ENCODE results near the gene MMP27.

Gene MMP27

GRCh38 chr11:102722821-102723220 lies 17.3 kb upstream of the MMP27 start:
- no peak for TF ChIP-seq CTCF (IDR thresholded peaks at IDR 0.05)
- DNase-seq = no peak
- intact Hi-C loops (cut with DNase I; ENCODE audit: low total_unique reads) = no loop called here

GRCh38 chr11:102719620-102720277 lies 14.2 kb upstream of the MMP27 start:
- no peaks in the 10 kb centered on the region for H3K36me3 ChIP-seq
- H3K27me3 ChIP-seq = no peaks in the 10 kb centered on the region
- no peak overlapping the region for H3K27ac ChIP-seq
- DNase-seq = no peak
- H3K4me3 ChIP-seq = no peak overlapping the region
- H3K4me1 ChIP-seq = no peaks in the 10 kb centered on the region
- no peak for TF ChIP-seq CTCF (IDR thresholded peaks at IDR 0.05)
- intact Hi-C loops (cut with DNase I; ENCODE audit: low total_unique reads) = no loop called here
- H3K9me3 ChIP-seq = no peaks in the 10 kb centered on the region

More at GRCh38 chr11:102722821-102723220, 17.3 kb upstream of the MMP27 start:
- Histone ChIP-seq H3K4me1 (no peaks in the 10 kb centered on the region), H3K27ac (no peak overlapping the region), H3K4me3 (no peak overlapping the region), H3K36me3 (no peaks in the 10 kb centered on the region), H3K27me3 (no peaks in the 10 kb centered on the region), H3K9me3 (no peaks in the 10 kb centered on the region)

- no peaks in the 10 kb centered on the region for H3K9me3 ChIP-seq
- H3K27me3 ChIP-seq = no peaks in the 10 kb centered on the region
- no peaks in the 10 kb centered on the region for H3K4me1 ChIP-seq
- no peak for DNase-seq
- H3K27ac ChIP-seq = no peak overlapping the region
- no peaks in the 10 kb centered on the region for H3K36me3 ChIP-seq
- TF ChIP-seq CTCF (IDR thresholded peaks at IDR 0.05) = no peak
- H3K4me3 ChIP-seq = no peak overlapping the region
- intact Hi-C loops (cut with DNase I; ENCODE audit: low total_unique reads) = no loop called here
Observed at GRCh38 chr11:102717280-102717679, 11.7 kb upstream of the MMP27 start.

- no peak for TF ChIP-seq CTCF (IDR thresholded peaks at IDR 0.05)
- H3K4me3 ChIP-seq = no peak overlapping the region
- intact Hi-C loops (cut with DNase I; ENCODE audit: low total_unique reads) = no loop called here
- H3K27me3 ChIP-seq = no peaks in the 10 kb centered on the region
- no peaks in the 10 kb centered on the region for H3K4me1 ChIP-seq
- no peaks in the 10 kb centered on the region for H3K36me3 ChIP-seq
- DNase-seq = no peak
- no peak overlapping the region for H3K27ac ChIP-seq
- no peaks in the 10 kb centered on the region for H3K9me3 ChIP-seq
Observed at GRCh38 chr11:102716527-102716926, 11.0 kb upstream of the MMP27 start.

GRCh38 chr11:102712137-102712536 lies 6.6 kb upstream of the MMP27 start:
- intact Hi-C loops (cut with DNase I; ENCODE audit: low total_unique reads) = no loop called here
- Histone ChIP-seq H3K27ac (no peak overlapping the region), H3K4me1 (no peaks in the 10 kb centered on the region), H3K36me3 (no peaks in the 10 kb centered on the region), H3K27me3 (no peaks in the 10 kb centered on the region), H3K4me3 (no peak overlapping the region), H3K9me3 (no peaks in the 10 kb centered on the region)
- DNase-seq = no peak
- TF ChIP-seq CTCF (IDR thresholded peaks at IDR 0.05) = no peak

Data from tibial artery (tissue), 4 donors.